Kidney (tissue), 14 donors: Measurements from ENCODE around the gene ANKRD11. TPM values are rescaled to one million over a fixed set of nuclear protein-coding genes. Genes with fewer than 3 reads are reported as not detected.

Experiments
- DNase-seq, 5 donors: peaks; one replicate each; pipeline ENCODE4 v3.0.0-alpha.2; 2013 to 2020
- FAIRE-seq: peaks from 2 replicates; lab custom pipeline; 2012; peaks lifted over from hg19 to GRCh38; lab: Jason Lieb, UNC
- H3K27ac ChIP-seq, 2 donors: one replicate each; pipeline ENCODE4 v1.7.0; 2013; ENCODE audit warnings: low read depth in 2 of 2, low read length in 2 of 2, inconsistent platforms in 1 of 2
- H3K27me3 ChIP-seq: one replicate; pipeline ENCODE4 v1.7.1; 2013; ENCODE audit warnings: low read length, inconsistent platforms; ENCODE audit not compliant: control insufficient read depth, insufficient read depth
- H3K36me3 ChIP-seq, 3 donors: one replicate each; pipeline versions ENCODE4 v1.7.0 to v1.7.1; 2013; ENCODE audit warnings: low read length in 3 of 3, control low read depth in 1 of 3, inconsistent platforms in 1 of 3; ENCODE audit not compliant: insufficient read depth in 3 of 3, control insufficient read depth in 2 of 3
- H3K4me1 ChIP-seq, 3 donors: one replicate each; pipeline versions ENCODE4 v1.7.0 to v1.7.1; 2013; ENCODE audit warnings: low read length in 3 of 3, inconsistent platforms in 1 of 3, low read depth in 1 of 3; ENCODE audit not compliant: control insufficient read depth in 2 of 3, insufficient read depth in 2 of 3
- H3K4me3 ChIP-seq, 3 donors: one replicate each; pipeline versions ENCODE4 v1.7.0 to v1.8.1; 2013; ENCODE audit warnings: low read length in 3 of 3, control low read depth in 1 of 3, inconsistent platforms in 1 of 3
- H3K9ac ChIP-seq, 3 donors: one replicate each; pipeline versions ENCODE4 v1.7.0 to v1.7.1; 2013; ENCODE audit warnings: low read length in 3 of 3, control low read depth in 1 of 3, inconsistent platforms in 1 of 3
- H3K9me3 ChIP-seq, 3 donors: one replicate each; pipeline versions ENCODE4 v1.7.0 to v1.7.1; 2013; ENCODE audit warnings: low read length in 3 of 3, control low read depth in 1 of 3, inconsistent platforms in 1 of 3; ENCODE audit not compliant: control insufficient read depth in 2 of 3, insufficient read depth in 1 of 3
- intact Hi-C: fragments of 100-400 bp; cut with DNase I; formaldehyde crosslinking; loops from one replicate; pipeline ENCODE4 v1.11.1; 2022
- polyA plus RNA-seq: library from polyadenylated mRNA; stranded (reverse); fragments of 350-450 nt; fragmentation: Illumina TruSeq; extraction: RNeasy Lipid Tissue Mini Kit (QIAGEN cat#74804); gene quantifications from one replicate; pipeline ENCODE4 v1.2.3, GENCODE V29; 2014; ENCODE audit warnings: low read depth, low replicate concordance; ENCODE audit not compliant: insufficient read depth
- total RNA-seq: library from RNA; stranded (reverse); fragmentation: NEBNext Ultra II Directional; extraction: Animal tissue kit (Norgen Biotek cat#: 25700); gene quantifications from one replicate; pipeline ENCODE4 v1.2.1, GENCODE V29; 2021
- TF ChIP-seq, protein P1 (sequence below): IDR thresholded peaks from 3 replicates; pipeline ENCODE4 v1.5.1; 2012; ENCODE audit warnings: mild to moderate bottlenecking, moderate library complexity, borderline replicate concordance; ENCODE audit not compliant: insufficient read depth; ENCODE audit errors: extremely low read depth
- donor health status: control.
- donor health status: control.
- donor health status: control.
- donor health status: control.
- donor health status: control.
- donor health status: DM: yes; HTN: yes; CAD: no.
- donor health status: Normal renal cell carcinoma (clear cell type).

The ANKRD11 gene
- total and polyA plus RNA-seq, 2 donors from 2014 or later = 36.2 to 154 TPM

DNA sequence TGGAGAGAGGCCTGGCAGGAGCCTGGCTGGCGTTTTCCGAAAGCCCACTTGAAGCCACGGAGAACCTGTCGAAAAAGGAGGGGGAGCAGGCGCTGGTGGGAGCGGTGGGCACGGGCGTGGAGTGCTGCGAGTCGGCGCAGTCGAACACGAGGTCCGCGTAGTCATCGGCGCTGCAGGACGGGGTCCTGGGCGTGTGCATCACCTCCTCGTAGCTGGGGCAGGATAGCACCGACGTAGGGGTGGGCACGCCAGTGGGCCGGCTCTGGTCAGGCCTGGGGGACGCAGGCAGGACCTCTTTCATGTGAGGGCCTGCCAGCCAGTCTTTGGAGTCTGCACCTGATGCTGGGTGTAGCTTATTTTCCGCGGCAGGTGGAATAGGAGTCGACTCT lies 209.2 kb downstream of the ANKRD11 start:
- H3K9ac ChIP-seq = no peak overlapping the region
- DNase-seq (no peak), FAIRE-seq (no peak)
- no peaks in the 10 kb centered on the region for H3K4me1 ChIP-seq
- no peaks in the 10 kb centered on the region for H3K9me3 ChIP-seq
- TF ChIP-seq, protein P1, sequence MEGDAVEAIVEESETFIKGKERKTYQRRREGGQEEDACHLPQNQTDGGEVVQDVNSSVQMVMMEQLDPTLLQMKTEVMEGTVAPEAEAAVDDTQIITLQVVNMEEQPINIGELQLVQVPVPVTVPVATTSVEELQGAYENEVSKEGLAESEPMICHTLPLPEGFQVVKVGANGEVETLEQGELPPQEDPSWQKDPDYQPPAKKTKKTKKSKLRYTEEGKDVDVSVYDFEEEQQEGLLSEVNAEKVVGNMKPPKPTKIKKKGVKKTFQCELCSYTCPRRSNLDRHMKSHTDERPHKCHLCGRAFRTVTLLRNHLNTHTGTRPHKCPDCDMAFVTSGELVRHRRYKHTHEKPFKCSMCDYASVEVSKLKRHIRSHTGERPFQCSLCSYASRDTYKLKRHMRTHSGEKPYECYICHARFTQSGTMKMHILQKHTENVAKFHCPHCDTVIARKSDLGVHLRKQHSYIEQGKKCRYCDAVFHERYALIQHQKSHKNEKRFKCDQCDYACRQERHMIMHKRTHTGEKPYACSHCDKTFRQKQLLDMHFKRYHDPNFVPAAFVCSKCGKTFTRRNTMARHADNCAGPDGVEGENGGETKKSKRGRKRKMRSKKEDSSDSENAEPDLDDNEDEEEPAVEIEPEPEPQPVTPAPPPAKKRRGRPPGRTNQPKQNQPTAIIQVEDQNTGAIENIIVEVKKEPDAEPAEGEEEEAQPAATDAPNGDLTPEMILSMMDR = no peak
- intact Hi-C loops = no loop called here
- no peak overlapping the region for H3K4me3 ChIP-seq
- peaks cover 0 to 24% (median 12%) of the 10 kb centered on the region in 3 donors for H3K36me3 ChIP-seq
- no peak overlapping the region for H3K27ac ChIP-seq
- no peaks in the 10 kb centered on the region for H3K27me3 ChIP-seq

- Histone ChIP-seq H3K27ac (no peak overlapping the region), H3K27me3 (no peaks in the 10 kb centered on the region), H3K4me1 (no peaks in the 10 kb centered on the region), H3K4me3 (no peak overlapping the region), H3K9me3 (no peaks in the 10 kb centered on the region), H3K9ac (no peak overlapping the region), H3K36me3 (peaks cover 0 to 19% (median 12%) of the 10 kb centered on the region in 3 donors)
- DNase-seq (no peak), FAIRE-seq (no peak)
- intact Hi-C loops = no loop called here
- TF ChIP-seq, protein P1 = no peak
Observed at GRCh38 chr16:89280546-89281188, 209.7 kb downstream of the ANKRD11 start.

- TF ChIP-seq, protein P1 = no peak
- peaks cover 0 to 15% (median 4%) of the 10 kb centered on the region in 3 donors for H3K36me3 ChIP-seq
- H3K4me3 ChIP-seq = no peak overlapping the region
- no peak for FAIRE-seq
- H3K9ac ChIP-seq = no peak overlapping the region
- DNase-seq = no peak
- H3K27me3 ChIP-seq = no peaks in the 10 kb centered on the region
- intact Hi-C loops = no loop called here
- no peak overlapping the region for H3K27ac ChIP-seq
- H3K4me1 ChIP-seq = no peaks in the 10 kb centered on the region
- H3K9me3 ChIP-seq = no peaks in the 10 kb centered on the region
Observed at GRCh38 chr16:89279666-89280481, 210.5 kb downstream of the ANKRD11 start.
